GDM1 (cell line): Measurements from ENCODE around the gene LDLR.
"Not testable (repeated sequence)": the region's sequence is repeated elsewhere in the genome, so short reads cannot be mapped to it uniquely, and the experiment has no call there.

Source experiments
- DNase-seq: peaks from one replicate; lab custom pipeline; 2025; lab: John Stamatoyannopoulos, UW

Gene LDLR

DNA sequence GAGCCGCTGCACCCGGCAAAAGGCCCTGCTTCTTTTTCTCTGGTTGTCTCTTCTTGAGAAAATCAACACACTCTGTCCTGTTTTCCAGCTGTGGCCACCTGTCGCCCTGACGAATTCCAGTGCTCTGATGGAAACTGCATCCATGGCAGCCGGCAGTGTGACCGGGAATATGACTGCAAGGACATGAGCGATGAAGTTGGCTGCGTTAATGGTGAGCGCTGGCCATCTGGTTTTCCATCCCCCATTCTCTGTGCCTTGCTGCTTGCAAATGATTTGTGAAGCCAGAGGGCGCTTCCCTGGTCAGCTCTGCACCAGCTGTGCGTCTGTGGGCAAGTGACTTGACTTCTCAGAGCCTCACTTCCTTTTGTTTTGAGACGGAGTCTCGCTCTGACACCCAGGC is 17.2 kb downstream of the LDLR start:
- DNase-seq: no peak

DNA sequence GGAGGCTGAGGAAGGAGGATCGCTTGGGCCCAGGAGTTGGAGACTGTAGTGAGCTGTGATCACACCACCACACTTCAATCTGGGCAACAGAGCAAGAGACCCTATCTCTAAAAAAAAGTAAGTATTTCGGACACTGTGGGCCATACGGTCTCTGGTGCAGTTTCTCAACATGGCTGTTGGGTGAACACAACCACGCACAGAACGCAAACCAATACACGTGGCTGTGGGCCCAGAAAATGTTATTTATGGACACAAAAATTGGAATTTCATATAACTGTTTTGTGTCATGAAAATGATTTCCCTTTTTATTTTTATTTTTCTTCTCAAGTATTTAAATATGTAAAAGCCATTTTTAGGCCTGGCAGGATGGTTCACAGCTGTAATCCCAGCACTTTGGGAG is 19.5 kb downstream of the LDLR start:
- DNase-seq: no peak

- DNase-seq: no peak
Observed at GRCh38 chr19:11111117-11111770, 22.0 kb downstream of the LDLR start.

GRCh38 chr19:11111771-11112144 is 22.5 kb downstream of the LDLR start:
- no peak for DNase-seq

- no peak for DNase-seq
Observed at GRCh38 chr19:11113140-11113708, 24.0 kb downstream of the LDLR start.

GRCh38 chr19:11115042-11115441 is 25.8 kb downstream of the LDLR start:
- no peak for DNase-seq

GRCh38 chr19:11115895-11116446 is 26.7 kb downstream of the LDLR start:
- DNase-seq: no peak

DNA sequence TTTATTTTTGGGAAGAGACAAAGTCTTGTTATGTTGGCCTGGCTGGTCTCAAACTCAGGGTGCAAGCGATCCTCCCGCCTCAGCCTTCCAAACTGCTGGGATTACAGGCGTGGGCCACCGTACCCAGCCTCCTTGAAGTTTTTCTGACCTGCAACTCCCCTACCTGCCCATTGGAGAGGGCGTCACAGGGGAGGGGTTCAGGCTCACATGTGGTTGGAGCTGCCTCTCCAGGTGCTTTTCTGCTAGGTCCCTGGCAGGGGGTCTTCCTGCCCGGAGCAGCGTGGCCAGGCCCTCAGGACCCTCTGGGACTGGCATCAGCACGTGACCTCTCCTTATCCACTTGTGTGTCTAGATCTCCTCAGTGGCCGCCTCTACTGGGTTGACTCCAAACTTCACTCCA is 27.2 kb downstream of the LDLR start:
- no peak for DNase-seq

- not testable (repeated sequence) for DNase-seq
Observed at GRCh38 chr19:11121963-11122362, 32.7 kb downstream of the LDLR start.

- DNase-seq: no peak
Observed at GRCh38 chr19:11123114-11123513, 33.9 kb downstream of the LDLR start.

- not testable (repeated sequence) for DNase-seq
Observed at GRCh38 chr19:11124157-11124556, 34.9 kb downstream of the LDLR start.

DNA sequence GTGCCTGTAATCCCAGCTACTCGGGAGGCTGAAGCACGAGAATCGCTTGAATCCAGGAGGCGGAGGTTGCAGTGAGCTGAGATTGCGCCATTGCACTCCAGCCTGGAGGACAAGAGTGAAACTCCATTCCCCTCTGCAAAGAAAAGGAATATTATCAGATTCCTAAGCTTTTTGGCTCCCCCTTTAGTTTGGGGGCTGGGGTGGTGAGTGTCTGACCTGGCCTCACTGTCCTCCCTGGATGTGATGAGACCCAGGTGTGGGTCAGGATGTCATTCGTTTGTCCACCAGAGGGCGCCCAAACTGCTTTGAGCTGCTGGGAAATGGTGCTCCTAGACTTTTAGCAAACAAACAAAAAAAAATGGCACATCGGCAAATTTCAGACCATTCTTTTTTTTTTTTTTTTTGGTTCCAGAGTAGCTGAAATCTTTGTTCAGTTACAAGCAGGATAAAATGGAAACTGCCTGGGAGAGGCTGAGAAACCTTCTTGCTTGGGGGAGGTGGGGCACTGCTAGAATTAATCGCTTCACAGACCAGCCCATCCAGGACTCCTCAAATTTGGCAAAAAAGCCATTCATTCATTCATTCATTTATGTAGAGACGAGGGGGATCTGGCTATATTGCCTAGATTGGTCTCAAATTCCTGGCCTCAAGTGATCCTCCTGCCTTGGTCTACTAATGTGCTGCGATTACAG is 36.9 kb downstream of the LDLR start:
- DNase-seq: peak; percentile 14

DNA sequence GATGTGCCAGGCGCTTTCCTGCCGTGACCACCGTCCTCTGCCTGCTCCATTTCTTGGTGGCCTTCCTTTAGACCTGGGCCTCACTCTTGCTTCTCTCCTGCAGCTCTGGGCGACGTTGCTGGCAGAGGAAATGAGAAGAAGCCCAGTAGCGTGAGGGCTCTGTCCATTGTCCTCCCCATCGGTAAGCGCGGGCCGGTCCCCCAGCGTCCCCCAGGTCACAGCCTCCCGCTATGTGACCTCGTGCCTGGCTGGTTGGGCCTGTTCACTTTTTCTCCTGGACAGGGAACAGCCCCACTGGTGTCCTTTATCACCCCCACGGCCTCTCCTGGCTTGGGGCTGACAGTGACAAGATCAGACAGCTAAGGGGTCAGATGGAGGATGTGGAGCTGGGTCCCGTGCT is 38.6 kb downstream of the LDLR start:
- no peak for DNase-seq

- peak; percentile 21 for DNase-seq
Observed at GRCh38 chr19:11130824-11131455, 41.7 kb downstream of the LDLR start.

- DNase-seq: no peak
Observed at GRCh38 chr19:11131471-11131870, 42.2 kb downstream of the LDLR start.

DNA sequence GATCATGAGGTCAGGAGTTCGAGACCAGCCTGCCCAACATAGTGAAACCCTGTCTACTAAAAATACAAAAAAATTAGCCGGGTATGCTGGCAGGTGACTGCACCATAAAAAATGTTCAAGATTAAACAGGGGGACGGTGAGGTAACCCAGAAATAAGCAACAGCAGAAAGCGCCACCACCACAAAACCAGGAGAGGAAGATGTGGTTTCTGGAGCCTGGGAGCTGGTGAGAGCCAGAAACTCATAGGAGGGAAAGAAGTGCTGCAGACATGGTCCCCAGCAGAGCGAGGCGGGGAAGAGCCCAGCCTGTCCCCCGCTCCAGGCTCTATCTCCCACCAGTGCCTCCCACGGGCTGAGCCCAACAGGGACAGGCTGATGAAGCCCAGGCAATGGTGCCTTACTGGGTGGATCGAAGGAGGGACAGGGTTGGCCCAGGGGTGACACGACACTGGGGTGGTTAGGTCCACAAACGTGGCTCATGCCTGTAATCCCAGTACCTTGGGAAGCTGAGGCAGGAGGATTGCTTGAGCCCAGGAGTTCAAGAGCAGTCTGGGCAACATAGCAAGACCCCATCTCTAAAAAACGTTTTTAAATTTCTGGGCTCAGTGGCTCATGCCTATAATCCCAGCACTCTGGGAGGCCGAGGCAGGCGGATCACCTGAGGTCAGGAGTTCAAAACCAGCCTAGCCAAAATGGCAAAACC is 47.3 kb downstream of the LDLR start:
- DNase-seq: no peak

DNA sequence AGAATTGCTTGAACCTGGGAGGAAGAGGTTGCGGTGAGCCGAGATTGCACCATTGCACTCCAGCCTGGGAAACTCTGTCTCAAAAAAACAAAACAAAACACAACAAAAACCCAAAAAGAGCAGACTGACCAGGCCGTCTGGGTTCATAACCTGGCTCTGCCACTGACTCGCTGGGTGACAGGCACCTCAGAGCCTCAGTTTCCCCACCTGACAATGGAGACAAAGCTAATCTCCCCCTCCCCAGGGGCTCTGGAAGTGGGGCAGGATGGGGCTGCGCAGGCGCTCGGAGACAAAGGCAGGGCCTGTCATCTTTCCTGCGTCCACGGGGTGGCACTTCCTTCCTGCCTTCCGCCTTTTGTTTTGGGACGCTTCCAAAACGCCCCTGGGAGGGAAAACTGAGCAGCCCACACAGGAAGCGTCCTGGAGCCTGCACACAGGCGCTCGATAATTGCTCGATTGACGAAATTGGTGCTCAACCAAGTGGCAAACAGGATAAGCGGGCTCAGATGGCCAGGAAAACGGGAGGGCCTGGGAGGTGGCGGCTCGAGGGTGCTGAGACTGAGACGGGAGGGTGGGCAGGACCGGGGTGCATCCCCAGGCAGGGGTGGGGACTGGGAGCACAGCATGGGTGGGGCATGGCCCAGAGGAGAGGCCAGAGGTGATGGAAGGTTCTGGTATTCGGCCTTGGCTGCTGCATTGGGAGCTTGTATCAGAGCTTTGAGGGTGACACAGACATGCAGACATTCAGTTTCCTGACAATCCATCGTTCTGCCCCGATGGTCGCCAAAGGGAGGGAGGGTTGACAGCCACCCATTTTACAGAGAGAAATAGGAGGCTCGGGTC is 48.5 kb downstream of the LDLR start:
- DNase-seq: no peak

GRCh38 chr19:11138601-11139300 is 49.5 kb downstream of the LDLR start:
- no peak for DNase-seq

DNA sequence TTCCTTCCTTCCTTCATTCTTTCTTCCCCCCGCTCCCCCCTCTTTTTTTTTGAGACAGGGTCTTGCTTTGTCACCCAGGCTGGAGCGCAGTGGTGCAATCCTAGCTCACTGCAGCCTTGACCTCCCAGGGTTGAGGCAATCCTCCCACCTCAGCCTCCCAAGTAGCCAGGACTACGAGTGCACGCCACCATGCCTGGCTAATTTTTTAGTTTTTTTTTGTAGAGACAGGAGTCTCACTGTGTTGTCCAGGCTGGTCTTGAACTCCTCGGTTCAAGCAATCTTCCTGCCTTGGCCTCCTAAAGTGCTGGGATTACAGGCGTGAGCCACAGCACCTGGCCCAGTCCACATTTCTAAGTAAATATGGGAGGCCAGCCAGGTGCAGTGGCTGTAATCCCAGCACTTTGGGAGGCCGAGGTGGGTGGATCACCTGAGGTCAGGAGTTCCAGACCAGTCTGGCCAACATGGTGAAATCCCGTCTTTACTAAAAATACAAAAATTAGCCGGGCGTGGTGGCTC is 50.8 kb downstream of the LDLR start:
- not testable (repeated sequence) for DNase-seq

- no peak for DNase-seq
Observed at GRCh38 chr19:11140896-11141295, 51.6 kb downstream of the LDLR start.
